HG02970 (cell line): ENCODE results near the gene NTF3.

Experiments used
- ATAC-seq: cut with Tn5 transposase; IDR thresholded peaks from one replicate; pipeline ENCODE4 v1.9.1; 2021; ENCODE audit warnings: mild to moderate bottlenecking, moderate library complexity, moderate number of reproducible peaks; ENCODE audit not compliant: unreplicated experiment, low FRiP score

NTF3 gene

DNA sequence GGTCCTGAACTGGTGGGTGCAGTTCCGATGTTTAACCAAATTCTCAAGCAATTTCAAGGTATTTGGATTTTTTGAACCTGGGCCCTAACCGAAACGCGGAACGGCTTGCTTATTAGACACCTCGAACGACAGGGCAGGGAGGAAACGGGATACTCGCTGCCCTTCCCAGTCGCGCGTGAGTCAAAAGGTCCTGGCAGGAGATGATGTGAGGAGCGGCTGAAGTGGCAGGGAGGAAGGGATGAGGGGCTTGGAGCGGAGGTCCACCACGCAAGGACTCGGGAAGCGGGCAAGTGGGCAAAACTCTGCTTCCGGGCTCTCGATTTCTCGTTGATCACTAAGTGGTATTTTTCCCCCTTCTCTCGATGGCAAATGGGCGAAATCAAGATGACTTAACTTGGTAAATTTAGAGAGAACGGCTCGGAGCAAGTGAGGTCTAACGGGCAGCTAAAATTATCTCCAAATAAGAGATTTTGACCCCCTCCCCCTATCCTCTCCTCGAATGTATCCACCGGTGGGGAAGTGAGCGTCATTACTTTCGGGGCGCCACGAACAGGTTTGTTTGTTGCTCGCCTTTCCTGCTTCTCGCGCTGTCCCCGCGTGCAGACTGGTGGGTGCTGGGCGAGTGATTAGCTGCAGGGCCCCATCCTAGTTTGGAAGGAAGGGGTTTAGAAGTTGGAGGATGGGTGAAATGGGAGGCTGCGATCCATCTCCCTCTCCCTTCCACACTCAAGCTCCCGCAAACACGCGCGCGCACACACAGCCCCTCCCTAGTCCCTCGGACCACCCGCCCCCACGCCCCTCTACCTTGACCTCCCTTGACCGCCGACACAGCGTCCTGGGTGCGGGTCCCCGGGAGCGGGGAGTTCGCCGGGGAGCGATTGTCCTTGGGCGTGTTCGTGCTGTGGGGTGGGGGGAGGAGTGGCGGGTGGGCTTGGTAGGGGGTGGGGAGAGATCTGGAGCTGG lies 986 bp upstream of the NTF3 start:
- ATAC-seq = no peak

GRCh38 chr12:5433081-5433844 lies 1.4 kb downstream of the NTF3 start:
- no peak for ATAC-seq

- no peak for ATAC-seq
These were observed 2.1 kb downstream of the NTF3 start for GRCh38 chr12:5433845-5434646.

DNA sequence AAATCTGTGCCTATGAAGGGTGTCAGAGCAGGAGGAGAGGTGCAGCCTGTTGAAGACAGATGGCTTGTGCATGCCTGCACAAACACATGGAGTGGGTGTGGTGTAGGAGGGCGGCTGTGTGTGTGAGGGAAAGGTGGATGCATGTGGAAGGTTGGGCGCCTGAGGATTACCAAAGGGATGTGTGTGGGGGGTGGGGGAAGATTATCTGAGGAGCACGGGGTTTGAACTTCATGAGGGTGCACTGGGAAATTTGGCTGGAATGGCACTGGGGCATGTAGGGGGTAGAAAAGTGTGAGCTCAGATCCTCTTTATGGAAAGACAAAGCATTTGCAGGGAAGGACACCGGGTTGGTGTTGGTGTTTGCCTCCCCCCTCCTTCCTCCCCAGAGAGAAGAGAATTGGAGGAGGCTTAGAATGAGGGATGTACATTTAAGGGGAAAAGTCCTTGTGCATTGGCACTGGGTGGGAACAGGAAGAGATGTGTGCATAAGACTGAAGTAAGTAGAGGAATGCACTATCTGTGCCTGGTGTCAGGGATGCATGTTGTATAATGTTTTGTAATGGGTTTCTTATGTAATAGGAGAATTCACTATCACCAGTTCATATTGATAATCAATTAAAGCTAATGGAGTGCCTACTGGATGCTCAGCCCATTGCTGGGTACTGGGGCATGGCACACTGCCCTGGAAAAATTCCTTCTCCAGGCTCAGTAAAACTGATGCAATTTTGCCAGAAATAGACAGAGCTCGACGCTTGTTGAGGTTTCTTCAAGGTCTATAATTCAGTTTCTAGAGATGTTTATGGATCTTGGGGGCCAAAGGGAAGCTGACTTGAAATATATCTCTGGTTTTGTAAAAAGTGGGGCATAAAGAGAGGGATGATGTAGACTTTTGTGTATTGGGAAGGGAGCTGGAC lies 3.0 kb downstream of the NTF3 start:
- ATAC-seq = no peak

DNA sequence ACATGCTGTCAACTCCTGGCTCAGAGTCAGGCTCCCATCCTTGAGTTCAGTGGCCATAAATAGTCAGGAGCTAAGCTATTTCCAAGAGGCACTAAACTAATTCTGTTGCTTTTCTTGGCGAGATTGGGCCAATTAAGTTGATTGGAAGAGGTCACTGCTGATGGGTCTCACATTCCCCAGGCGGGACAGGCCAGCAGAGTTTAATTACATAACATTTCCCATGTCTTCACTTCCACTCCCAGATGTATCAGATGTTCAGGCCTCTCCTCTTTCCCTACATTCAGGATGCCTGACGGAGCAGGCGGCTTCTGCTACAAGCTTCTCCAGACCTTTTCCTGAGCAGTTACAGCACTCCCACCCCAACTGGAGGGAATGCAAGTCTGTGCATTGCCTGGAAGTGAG lies 5.3 kb downstream of the NTF3 start:
- ATAC-seq = no peak

GRCh38 chr12:5437589-5437988 lies 5.7 kb downstream of the NTF3 start:
- ATAC-seq = no peak

DNA sequence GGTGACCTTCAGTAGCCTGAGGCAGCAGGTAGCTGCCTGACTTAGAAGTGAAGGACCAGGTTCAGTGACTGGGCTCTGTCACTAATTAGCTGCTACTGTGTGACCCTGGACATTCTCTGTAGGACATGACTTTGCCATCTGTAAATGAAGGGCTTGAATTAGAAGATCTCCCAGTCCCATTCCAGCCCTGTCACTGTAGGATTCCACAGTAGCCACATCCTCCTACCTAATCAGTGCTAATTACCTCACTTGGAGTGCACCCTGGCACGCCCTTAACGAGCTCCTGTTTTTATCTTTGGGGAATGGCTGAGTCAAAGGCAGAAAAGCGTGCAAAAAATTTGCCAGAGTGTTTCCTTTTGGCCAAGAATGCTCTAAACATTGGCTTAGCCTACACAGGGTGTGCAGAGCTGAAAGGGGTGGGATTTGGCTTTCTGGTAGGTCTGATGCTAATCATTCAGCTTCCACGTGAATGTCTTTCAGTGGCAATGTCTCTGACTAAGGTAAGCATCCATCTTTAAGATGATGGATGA lies 6.8 kb downstream of the NTF3 start:
- no peak for ATAC-seq

- no peak for ATAC-seq
These were observed 7.5 kb downstream of the NTF3 start for GRCh38 chr12:5439371-5439771.

DNA sequence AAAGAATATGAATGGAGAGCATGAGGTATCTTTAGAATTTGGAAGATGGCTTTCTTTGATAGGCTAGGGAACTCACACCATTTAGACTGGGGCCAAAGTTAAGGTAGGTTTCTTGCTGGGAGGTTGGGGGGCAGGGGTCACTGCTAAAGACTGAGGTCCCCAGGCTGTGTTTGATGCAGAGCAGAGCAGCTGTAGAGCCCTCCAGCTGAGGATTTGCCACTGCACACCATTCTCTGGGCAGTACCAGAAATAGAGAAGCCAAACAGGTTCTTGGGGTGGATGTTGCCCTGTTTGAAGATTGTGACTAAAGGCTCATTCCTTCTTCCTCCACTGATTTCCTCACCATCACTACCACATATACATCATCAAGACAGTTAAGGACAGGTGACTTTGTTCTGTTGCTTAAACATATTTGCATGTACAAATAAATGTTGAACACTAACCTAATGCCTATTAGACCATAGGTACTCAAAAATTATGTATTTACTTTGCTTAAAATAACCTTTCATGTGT lies 7.9 kb downstream of the NTF3 start:
- ATAC-seq = no peak

GRCh38 chr12:5440978-5441377 lies 9.1 kb downstream of the NTF3 start:
- ATAC-seq = no peak

GRCh38 chr12:5441497-5442236 lies 9.8 kb downstream of the NTF3 start:
- ATAC-seq = no peak

- no peak for ATAC-seq
These were observed 10.5 kb downstream of the NTF3 start for GRCh38 chr12:5442251-5443006.

DNA sequence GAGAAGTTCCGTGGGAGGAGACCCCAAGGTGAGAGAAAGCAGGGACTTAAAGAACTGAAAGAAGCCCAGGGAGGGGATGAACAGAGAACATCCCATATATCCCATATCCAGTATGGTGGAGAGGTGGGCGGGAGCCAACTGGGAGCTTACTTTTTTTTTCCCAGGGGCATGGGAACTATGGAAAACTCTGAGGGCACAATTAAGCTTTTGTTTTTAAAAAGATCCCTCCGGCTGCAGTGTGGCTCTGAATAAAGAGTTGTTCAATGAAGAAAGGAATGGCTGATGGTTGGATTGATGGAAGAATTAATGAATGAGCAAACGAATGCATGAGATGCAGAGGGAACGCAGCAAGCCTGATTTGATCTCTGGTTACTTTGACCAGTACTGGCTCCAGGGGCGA lies 12.6 kb downstream of the NTF3 start:
- no peak for ATAC-seq

- no peak for ATAC-seq
These were observed 15.4 kb downstream of the NTF3 start for GRCh38 chr12:5447320-5447719.

- no peak for ATAC-seq
These were observed 19.3 kb downstream of the NTF3 start for GRCh38 chr12:5451251-5451650.

- no peak for ATAC-seq
These were observed 20.7 kb downstream of the NTF3 start for GRCh38 chr12:5452569-5452968.

DNA sequence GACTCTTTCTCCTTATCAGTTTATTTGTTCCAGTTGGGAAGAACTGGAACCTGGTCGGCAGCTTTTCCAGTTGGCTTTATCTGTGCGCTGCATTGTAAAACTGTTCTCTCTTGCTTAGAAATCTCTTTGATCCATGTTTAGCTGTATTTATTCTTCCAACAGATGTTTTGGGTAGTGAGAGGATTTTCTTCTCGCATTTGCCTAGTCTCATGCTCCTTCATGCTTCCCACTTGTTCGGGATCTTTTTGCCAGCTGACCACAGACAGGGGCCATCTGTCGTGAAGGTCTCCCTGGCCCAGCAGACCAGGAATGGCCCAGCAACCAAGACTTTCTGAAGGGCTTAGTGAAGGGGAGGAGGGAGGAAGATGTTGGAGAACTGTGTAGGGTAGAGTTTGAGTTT lies 21.6 kb downstream of the NTF3 start:
- no peak for ATAC-seq

DNA sequence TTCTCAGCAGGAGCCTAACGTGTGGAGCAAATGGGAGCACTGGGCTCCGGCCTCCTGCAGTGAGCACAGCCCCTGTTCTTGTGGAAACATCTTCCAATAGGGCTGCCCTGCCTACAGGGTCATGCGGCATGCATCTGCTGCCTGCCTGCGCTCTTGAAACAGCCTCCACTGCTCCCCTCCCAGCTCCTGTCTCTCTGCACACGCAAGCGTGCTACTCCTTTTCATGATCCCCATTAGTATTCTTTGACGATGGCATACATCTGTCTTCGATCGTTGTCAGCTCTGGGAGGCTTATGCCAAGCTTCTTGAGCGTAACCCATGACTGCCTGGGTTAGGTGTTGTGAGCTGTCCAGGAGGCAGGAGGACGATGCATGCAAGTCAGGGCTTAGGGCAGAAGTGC lies 23.1 kb downstream of the NTF3 start:
- no peak for ATAC-seq
